Activated naive CD4-positive, alpha-beta T cell treated with Interleukin-2 at 50 U/mL for 16 hours (primary cell): ENCODE data around the gene LRRN3.

Experiments used
- DNase-seq: peaks from one replicate; pipeline ENCODE4 v3.0.0-alpha.2; 2020

Gene LRRN3

GRCh38 chr7:111080495-111081105 lies 10.3 kb upstream of the LRRN3 start:
- no peak for DNase-seq

- DNase-seq, result no peak
These were observed 9.2 kb upstream of the LRRN3 start for GRCh38 chr7:111081546-111082267.

GRCh38 chr7:111082351-111082750 lies 8.6 kb upstream of the LRRN3 start:
- no peak for DNase-seq

- peak; percentile 53 for DNase-seq
These were observed 7.5 kb upstream of the LRRN3 start for GRCh38 chr7:111083413-111083812.

GRCh38 chr7:111085356-111085755 lies 5.6 kb upstream of the LRRN3 start:
- DNase-seq, result no peak

GRCh38 chr7:111086532-111086931 lies 4.4 kb upstream of the LRRN3 start:
- no peak for DNase-seq

GRCh38 chr7:111088328-111088727 lies 2.6 kb upstream of the LRRN3 start:
- DNase-seq, result no peak

GRCh38 chr7:111089822-111090426 lies 1.0 kb upstream of the LRRN3 start:
- DNase-seq, result no peak

- no peak for DNase-seq
These were observed 849 bp downstream of the LRRN3 start for GRCh38 chr7:111091593-111092358.

GRCh38 chr7:111092406-111093236 lies 1.7 kb downstream of the LRRN3 start:
- no peak for DNase-seq

GRCh38 chr7:111093496-111093895 lies 2.6 kb downstream of the LRRN3 start:
- no peak for DNase-seq

GRCh38 chr7:111094419-111094818 lies 3.5 kb downstream of the LRRN3 start:
- no peak for DNase-seq

GRCh38 chr7:111096997-111097396 lies 6.1 kb downstream of the LRRN3 start:
- no peak for DNase-seq

GRCh38 chr7:111098011-111098925 lies 7.3 kb downstream of the LRRN3 start:
- peak; percentile 68 for DNase-seq

- DNase-seq, result no peak
These were observed 8.0 kb downstream of the LRRN3 start for GRCh38 chr7:111098926-111099250.

GRCh38 chr7:111101856-111102646 lies 11.1 kb downstream of the LRRN3 start:
- DNase-seq, result no peak

- DNase-seq, result no peak
These were observed 12.2 kb downstream of the LRRN3 start for GRCh38 chr7:111103136-111103535.

GRCh38 chr7:111103678-111104274 lies 12.8 kb downstream of the LRRN3 start:
- no peak for DNase-seq

GRCh38 chr7:111104710-111105109 lies 13.8 kb downstream of the LRRN3 start:
- DNase-seq, result no peak

GRCh38 chr7:111105269-111105668 lies 14.3 kb downstream of the LRRN3 start:
- DNase-seq, result no peak
